Duodenal mucosa (tissue), 2 donors: ENCODE data around the gene FAM171A2.
"Not testable (repeated sequence)": the region's sequence is repeated elsewhere in the genome, so short reads cannot be mapped to it uniquely, and the experiment has no call there.

ENCODE experiments used
- H3K27ac ChIP-seq: one replicate; pipeline ENCODE4 v1.7.0; 2013; ENCODE audit warnings: low read depth, low read length
- H3K27me3 ChIP-seq, 2 donors: one replicate each; pipeline ENCODE4 v1.7.0; 2013; ENCODE audit warnings: low read length in 2 of 2, control low read depth in 1 of 2; ENCODE audit not compliant: insufficient read depth in 2 of 2, control insufficient read depth in 1 of 2
- H3K36me3 ChIP-seq, 2 donors: one replicate each; pipeline ENCODE4 v1.7.0; 2013; ENCODE audit warnings: low read length in 2 of 2, control low read depth in 1 of 2; ENCODE audit not compliant: insufficient read depth in 2 of 2, control insufficient read depth in 1 of 2
- H3K4me1 ChIP-seq, 2 donors: one replicate each; pipeline ENCODE4 v1.7.0; 2013; ENCODE audit warnings: low read length in 2 of 2, control low read depth in 1 of 2; ENCODE audit not compliant: insufficient read depth in 2 of 2, control insufficient read depth in 1 of 2
- H3K4me3 ChIP-seq, 2 donors: one replicate each; pipeline ENCODE4 v1.7.0; 2013; ENCODE audit warnings: low read length in 2 of 2, low read depth in 1 of 2
- H3K9ac ChIP-seq, 2 donors: one replicate each; pipeline ENCODE4 v1.7.0; 2013; ENCODE audit warnings: low read length in 2 of 2, low read depth in 1 of 2
- H3K9me3 ChIP-seq, 2 donors: one replicate each; pipeline ENCODE4 v1.7.0; 2013; ENCODE audit warnings: low read length in 2 of 2, control low read depth in 1 of 2; ENCODE audit not compliant: control insufficient read depth in 1 of 2

The FAM171A2 gene

GRCh38 chr17:44347206-44348055, 16.2 kb downstream of the FAM171A2 start:
- H3K27ac ChIP-seq, H3K4me3 ChIP-seq, H3K9me3 ChIP-seq, H3K9ac ChIP-seq, H3K27me3 ChIP-seq: not testable (repeated sequence)
- peaks cover 5 to 38% of the 10 kb centered on the region in 2 donors for H3K36me3 ChIP-seq
- peaks cover 14 to 26% of the 10 kb centered on the region in 2 donors for H3K4me1 ChIP-seq

GRCh38 chr17:44346064-44346844, 17.4 kb downstream of the FAM171A2 start:
- Histone ChIP-seq H3K36me3 (peaks cover 5 to 26% of the 10 kb centered on the region in 2 donors), H3K27me3 (no peaks in the 10 kb centered on the region), H3K4me1 (peaks cover 14 to 26% of the 10 kb centered on the region in 2 donors), H3K4me3 (peak overlapping the region; percentile 87 to 99), H3K27ac (no peak overlapping the region), H3K9me3 (no peaks in the 10 kb centered on the region), H3K9ac (peak overlapping the region; percentile 94 to 98)

DNA sequence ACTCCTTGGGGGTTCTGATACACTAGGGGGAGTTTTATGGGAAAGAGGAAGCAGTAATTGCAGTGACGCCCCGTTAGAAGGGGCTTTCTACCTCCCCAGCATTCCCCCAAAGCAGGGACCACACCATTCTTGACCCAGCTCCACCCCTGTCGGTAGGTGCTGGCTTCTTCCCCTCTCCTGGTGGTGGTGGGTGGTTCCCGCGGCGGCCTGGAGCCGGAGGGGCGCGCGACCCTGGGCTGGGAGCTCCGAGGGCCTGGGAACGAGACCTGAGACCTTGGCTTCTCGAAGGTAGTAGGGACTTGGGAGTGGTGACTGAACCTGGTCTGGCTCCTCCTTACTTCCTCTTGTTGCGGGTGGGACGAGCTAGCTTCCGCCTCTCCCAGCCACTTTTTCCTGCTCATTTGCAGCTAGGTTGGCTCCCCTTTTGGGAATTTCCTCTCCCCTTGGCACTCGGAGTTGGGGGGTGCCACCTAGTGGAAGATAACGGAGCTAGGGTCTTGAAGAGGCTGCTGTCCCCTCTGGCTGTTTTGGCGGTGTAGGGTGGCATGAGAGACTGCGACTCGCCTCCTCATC, 18.1 kb downstream of the FAM171A2 start:
- Histone ChIP-seq H3K36me3 (peaks cover 0 to 19% of the 10 kb centered on the region in 2 donors), H3K27me3 (no peaks in the 10 kb centered on the region), H3K27ac (peak overlapping the region; percentile 79), H3K4me3 (peak overlapping the region; percentile 87 to 99), H3K9ac (peak overlapping the region; percentile 94 to 98), H3K4me1 (peaks cover 14 to 26% of the 10 kb centered on the region in 2 donors), H3K9me3 (no peaks in the 10 kb centered on the region)

GRCh38 chr17:44344939-44345453, 18.7 kb downstream of the FAM171A2 start, which contains the start of gene GRN:
GRN (plus strand) TSS chr17:44345302; CDS start chr17:44349165, 3,863 bp downstream.
- Histone ChIP-seq H3K27me3 (no peaks in the 10 kb centered on the region), H3K27ac (peak within 1 kb of the TSS; percentile 79), H3K36me3 (peaks cover 0 to 16% of the 10 kb centered on the region in 2 donors), H3K9me3 (no peaks in the 10 kb centered on the region), H3K4me1 (peaks cover 14 to 26% of the 10 kb centered on the region in 2 donors), H3K9ac (peak within 1 kb of the TSS; percentile 94 to 98), H3K4me3 (peak within 1 kb of the TSS; percentile 87 to 99)

- no peak overlapping the region for H3K27ac ChIP-seq
- H3K9me3 ChIP-seq, result no peaks in the 10 kb centered on the region
- peaks cover 14 to 21% of the 10 kb centered on the region in 2 donors for H3K4me1 ChIP-seq
- H3K4me3 ChIP-seq, result no peak overlapping the region
- peaks cover 0 to 3% of the 10 kb centered on the region in 2 donors for H3K36me3 ChIP-seq
- H3K27me3 ChIP-seq, result no peaks in the 10 kb centered on the region
- no peak overlapping the region for H3K9ac ChIP-seq
Observed at GRCh38 chr17:44343510-44344209, 20.0 kb downstream of the FAM171A2 start.

- not testable (repeated sequence) for H3K27me3 ChIP-seq, H3K9ac ChIP-seq, H3K4me1 ChIP-seq, H3K9me3 ChIP-seq, H3K36me3 ChIP-seq, H3K4me3 ChIP-seq, H3K27ac ChIP-seq
Observed at GRCh38 chr17:44340553-44340952, 23.1 kb downstream of the FAM171A2 start.

- no peaks in the 10 kb centered on the region for H3K27me3 ChIP-seq
- no peak overlapping the region for H3K9ac ChIP-seq
- no peak overlapping the region for H3K27ac ChIP-seq
- H3K4me3 ChIP-seq, result no peak overlapping the region
- H3K36me3 ChIP-seq, result no peaks in the 10 kb centered on the region
- H3K4me1 ChIP-seq, result no peaks in the 10 kb centered on the region
- no peaks in the 10 kb centered on the region for H3K9me3 ChIP-seq
Observed at GRCh38 chr17:44338702-44339101, 25.0 kb downstream of the FAM171A2 start.

DNA sequence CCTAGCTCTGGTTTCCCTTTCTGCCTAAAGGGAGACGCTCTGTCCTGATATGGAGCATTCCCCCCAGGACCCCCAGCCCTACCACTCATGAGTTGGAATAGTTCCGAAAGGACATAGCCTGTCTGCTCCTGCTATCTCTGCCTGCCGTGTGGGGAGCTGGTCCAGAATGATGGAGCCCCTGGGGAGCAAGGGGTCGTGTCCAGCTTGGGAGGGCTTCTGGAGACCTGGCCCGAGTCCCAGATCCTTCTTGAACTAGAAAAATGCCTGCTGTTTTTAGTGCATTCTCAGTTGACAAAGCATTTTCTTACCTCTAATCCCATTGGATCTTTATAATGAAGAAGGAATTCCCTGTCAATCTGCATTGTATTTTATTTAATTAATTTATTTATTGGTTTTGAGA, 27.7 kb downstream of the FAM171A2 start:
- peaks cover 0 to 2% of the 10 kb centered on the region in 2 donors for H3K4me1 ChIP-seq
- H3K36me3 ChIP-seq, result no peaks in the 10 kb centered on the region
- no peak overlapping the region for H3K27ac ChIP-seq
- H3K9ac ChIP-seq, result no peak overlapping the region
- no peaks in the 10 kb centered on the region for H3K9me3 ChIP-seq
- no peak overlapping the region for H3K4me3 ChIP-seq
- no peaks in the 10 kb centered on the region for H3K27me3 ChIP-seq

DNA sequence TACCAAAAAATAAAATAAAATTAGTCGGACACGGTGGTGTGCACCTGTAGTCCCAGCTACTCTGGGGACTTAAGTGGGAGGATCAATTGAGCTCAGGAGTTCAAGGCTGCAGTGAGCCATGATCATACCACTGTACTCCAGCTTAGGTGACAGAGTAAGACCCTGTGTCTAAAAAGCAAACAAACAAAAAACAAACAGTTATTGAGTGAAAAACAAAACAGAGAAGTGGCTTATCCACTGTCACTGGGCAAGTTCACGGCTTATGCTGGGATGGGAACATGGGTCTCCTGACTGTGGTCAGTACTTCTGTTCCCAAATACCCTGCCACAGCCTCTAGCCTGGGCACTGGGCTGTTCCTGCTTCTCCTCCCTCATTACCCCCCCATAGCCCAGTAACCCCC, 28.1 kb downstream of the FAM171A2 start:
- Histone ChIP-seq H3K9me3 (no peaks in the 10 kb centered on the region), H3K4me1 (peaks cover 0 to 3% of the 10 kb centered on the region in 2 donors), H3K36me3 (no peaks in the 10 kb centered on the region), H3K27me3 (no peaks in the 10 kb centered on the region), H3K9ac (no peak overlapping the region), H3K4me3 (no peak overlapping the region), H3K27ac (no peak overlapping the region)
